Left colon (tissue), 2 donors: ENCODE results near the gene RNF148. TPM values are rescaled to one million over a fixed set of nuclear protein-coding genes. Genes with fewer than 3 reads are reported as not detected.

Experiments
- ATAC-seq: fragments of 200-7000 bp; cut with Tn5 transposase; one replicate; pipeline ENCODE4 v1.9.1; 2020; ENCODE audit warnings: mild to moderate bottlenecking, moderate library complexity
- DNase-seq, 2 donors: peaks; one replicate each; pipeline ENCODE4 v3.0.0-alpha.2; 2020
- intact Hi-C, 2 donors: fragments of 100-400 bp; cut with DNase I in 1 of 2; cut with micrococcal nuclease in 1 of 2; formaldehyde crosslinking; loops; one replicate each; pipeline versions ENCODE4 v1.11.2 to v1.14.0; 2022; cut with DNase I, micrococcal nuclease
- total RNA-seq, 2 donors: library from RNA; stranded (reverse); fragmentation: NEBNext Ultra II Directional; extraction: Animal tissue kit (Norgen Biotek cat#: 25700); gene quantifications; one replicate each; pipeline ENCODE4 v1.2.1, GENCODE V29; 2021
- donor health status: DM: no; HTN: no; CAD: no.
- donor health status: DM: yes; HTN: yes; CAD: no.

Gene RNF148
- total RNA-seq, 2 donors from 2014 or later, result 0.25 to 1.0 TPM

DNA sequence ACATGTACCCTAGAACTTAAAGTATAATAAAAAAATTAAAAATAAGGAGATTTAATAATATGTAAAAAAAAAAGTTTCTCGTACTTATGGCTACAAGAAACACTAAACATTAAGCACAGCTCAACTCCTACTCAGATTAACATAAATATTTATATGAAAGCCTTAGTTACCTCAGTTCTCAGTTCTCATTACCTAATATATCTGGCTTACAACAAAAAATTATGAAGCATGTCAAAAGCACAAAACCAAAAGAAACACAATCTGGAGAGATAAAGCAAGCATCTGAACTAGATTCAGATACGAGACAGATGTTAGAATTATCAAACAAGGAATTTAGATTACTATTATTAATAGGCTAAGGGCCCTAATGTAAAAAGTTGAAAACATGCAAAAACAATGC, 43.9 kb downstream of the RNF148 start:
- no peak for DNase-seq
- intact Hi-C loops, result no loop called here
- ATAC-seq, result no peak

DNA sequence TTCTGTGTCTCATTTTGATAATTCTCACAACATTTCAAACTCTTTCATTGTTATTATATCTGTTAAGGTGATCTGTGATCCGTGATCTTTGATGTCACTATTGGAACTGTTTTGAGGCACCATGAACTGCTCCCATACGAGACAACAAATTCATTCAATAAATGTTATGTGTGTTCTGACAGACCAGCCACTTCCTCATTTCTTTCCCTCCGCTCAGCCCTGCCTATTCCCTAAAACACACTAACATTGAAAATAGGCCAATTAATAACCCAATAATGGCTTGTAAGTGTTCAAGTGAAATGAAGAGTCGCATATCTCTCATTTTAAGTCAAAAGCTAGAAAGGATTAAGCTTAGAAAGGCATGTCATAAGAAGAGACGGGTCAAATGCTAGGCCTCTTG, 49.0 kb downstream of the RNF148 start:
- intact Hi-C loops, result no loop called here
- no peak for ATAC-seq

DNA sequence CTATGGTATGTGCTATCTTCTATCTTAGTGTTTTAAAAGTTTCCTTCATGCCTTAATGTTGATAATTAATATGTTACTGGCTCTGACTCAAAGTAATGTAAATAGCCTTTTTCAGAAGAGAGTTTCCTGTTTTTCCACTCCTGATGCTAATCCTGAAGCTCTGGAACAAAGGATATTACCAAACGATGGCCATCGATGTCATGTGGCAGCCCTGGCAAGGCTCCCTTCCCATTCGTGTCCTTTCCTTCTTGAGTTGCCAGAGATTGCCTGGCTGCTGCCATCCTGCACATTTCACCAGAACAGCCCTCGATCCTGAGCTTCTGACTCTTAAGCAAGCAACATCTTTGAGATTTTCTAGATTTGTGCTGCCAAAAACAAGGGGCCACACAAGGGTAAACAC, 49.8 kb downstream of the RNF148 start:
- ATAC-seq, result no peak
- intact Hi-C loops, result no loop called here

More for the DNA sequence above, 49.0 kb downstream of the RNF148 start:
- DNase-seq, result no peak

More for the DNA sequence above, 49.8 kb downstream of the RNF148 start:
- DNase-seq, result no peak

Other genes starting within 250 kb of the RNF148 start
- gene RNF133, start 3.8 kb downstream of the RNF148 start, total RNA-seq, result 1 to 10 TPM in 1 of 2 donors, under 1 TPM in 1; 0.53 to 1.3 TPM
- 10 to 100 TPM; 12.1 to 13.0 TPM for gene CADPS2, start 183.5 kb upstream of the RNF148 start, total RNA-seq